GM23338 (cell line): ENCODE data around the gene HSPG2. TPM values are rescaled to one million over a fixed set of nuclear protein-coding genes. Genes with fewer than 3 reads are reported as not detected.

Experiments
- ATAC-seq: fragments of 200-7000 bp; cut with Tn5 transposase; 3 replicates; pipeline ENCODE4 v1.9.1; 2020
- DNase-seq: peaks from one replicate; pipeline ENCODE4 v3.0.0-alpha.2; 2015; ENCODE audit warnings: low spot score
- H2AFZ ChIP-seq: fragments of 200-600 bp; sonication (generic); 2 replicates; pipeline ENCODE4 v1.8.0; 2016; ENCODE audit warnings: antibody characterized with exemption, mild to moderate bottlenecking, moderate library complexity
- H3F3A ChIP-seq: fragments of 200-600 bp; sonication (generic); replicated peaks from 2 replicates; pipeline ENCODE4 v1.8.0; 2017; ENCODE audit warnings: antibody characterized with exemption, mixed run types, low read depth
- H3K27ac ChIP-seq: fragments of 200-600 bp; sonication (generic); 2 replicates; pipeline ENCODE4 v1.6.1; 2016; ENCODE audit warnings: low read depth
- H3K27me3 ChIP-seq: fragments of 200-600 bp; sonication (generic); 2 replicates; pipeline ENCODE4 v1.8.0; 2016; ENCODE audit warnings: mild to moderate bottlenecking, mixed run types, moderate library complexity; ENCODE audit not compliant: insufficient read depth
- H3K36me3 ChIP-seq: fragments of 200-600 bp; sonication (generic); 2 replicates; pipeline ENCODE4 v1.8.0; 2016; ENCODE audit warnings: mild to moderate bottlenecking; ENCODE audit not compliant: insufficient read depth
- H3K4me1 ChIP-seq: fragments of 200-600 bp; sonication (generic); 2 replicates; pipeline ENCODE4 v1.8.0; 2016; ENCODE audit warnings: mild to moderate bottlenecking, moderate library complexity; ENCODE audit not compliant: insufficient read depth
- H3K4me2 ChIP-seq: fragments of 200-600 bp; sonication (generic); 2 replicates; pipeline ENCODE4 v1.7.1; 2017; ENCODE audit warnings: mixed run types
- H3K4me3 ChIP-seq: fragments of 200-600 bp; sonication (generic); 2 replicates; pipeline ENCODE4 v1.6.1; 2016; ENCODE audit warnings: mixed run types
- H3K79me2 ChIP-seq: fragments of 200-600 bp; sonication (generic); replicated peaks from 2 replicates; pipeline ENCODE4 v1.8.0; 2017; ENCODE audit warnings: mild to moderate bottlenecking; ENCODE audit not compliant: insufficient read depth
- H3K9me2 ChIP-seq: fragments of 200-600 bp; sonication (generic); 2 replicates; pipeline ENCODE4 v1.8.0; 2017; ENCODE audit not compliant: insufficient read depth
- H4K20me1 ChIP-seq: fragments of 200-600 bp; sonication (generic); replicated peaks from 2 replicates; pipeline ENCODE4 v1.8.0; 2017; ENCODE audit warnings: mild to moderate bottlenecking; ENCODE audit not compliant: insufficient read depth
- H3K27ac Mint-ChIP-seq: 2 replicates; pipeline ENCODE4 v1.8.0; 2020; ENCODE audit warnings: inconsistent platforms, mild to moderate bottlenecking, moderate library complexity, mixed read lengths
- H3K27me3 Mint-ChIP-seq: 3 replicates; pipeline ENCODE4 v1.8.0; 2022; ENCODE audit warnings: low read depth, mild to moderate bottlenecking, moderate library complexity, mixed read lengths, inconsistent platforms; ENCODE audit not compliant: insufficient read depth, poor library complexity
- H3K36me3 Mint-ChIP-seq: 3 replicates; pipeline ENCODE4 v1.8.0; 2021; ENCODE audit warnings: low read depth, mild to moderate bottlenecking, inconsistent platforms, moderate library complexity, mixed read lengths
- H3K4me1 Mint-ChIP-seq: 3 replicates; pipeline ENCODE4 v1.8.0; 2020; ENCODE audit warnings: mild to moderate bottlenecking, inconsistent platforms, mixed read lengths
- H3K4me3 Mint-ChIP-seq: 3 replicates; pipeline ENCODE4 v1.8.0; 2021; ENCODE audit warnings: moderate library complexity, mild to moderate bottlenecking, inconsistent platforms, mixed read lengths
- H3K9me3 Mint-ChIP-seq: 3 replicates; pipeline ENCODE4 v1.8.0; 2020; ENCODE audit warnings: moderate library complexity, mild to moderate bottlenecking, inconsistent platforms, mixed read lengths
- CTCF ChIP-seq, 2 experiments: fragments of 200-600 bp in 1 of 2; sonication (generic) in 1 of 2; conservative IDR thresholded peaks; 2 replicates each; pipeline versions ENCODE4 v1.5.1 to v1.6.1; 2016 to 2017; ENCODE audit warnings: antibody characterized with exemption in 2 of 2, low read depth in 2 of 2, mild to moderate bottlenecking in 2 of 2, moderate library complexity in 1 of 2
- ETS1 ChIP-seq: IDR thresholded peaks from 2 replicates; pipeline ENCODE4 v1.6.1; 2016; ENCODE audit warnings: antibody characterized with exemption
- EZH2phosphoT487 ChIP-seq: fragments of 200-600 bp; sonication (generic); IDR thresholded peaks from one replicate; pipeline ENCODE4 v1.8.1; 2018; ENCODE audit warnings: antibody characterized with exemption; ENCODE audit not compliant: unreplicated experiment
- JUNB ChIP-seq: IDR thresholded peaks from one replicate; pipeline ENCODE4 v1.6.1; 2016; ENCODE audit warnings: antibody characterized with exemption; ENCODE audit not compliant: unreplicated experiment
- NANOG ChIP-seq: IDR thresholded peaks from 2 replicates; pipeline ENCODE4 v1.6.1; 2016; ENCODE audit warnings: antibody characterized with exemption, borderline replicate concordance
- POLR2AphosphoS5 ChIP-seq: IDR thresholded peaks from 2 replicates; pipeline ENCODE4 v1.6.1; 2016; ENCODE audit warnings: antibody characterized with exemption, low read depth
- REST ChIP-seq: IDR thresholded peaks from one replicate; pipeline ENCODE4 v1.6.1; 2018; ENCODE audit warnings: antibody characterized with exemption; ENCODE audit not compliant: unreplicated experiment
- STAT1 ChIP-seq: IDR thresholded peaks from one replicate; pipeline ENCODE4 v1.6.1; 2016; ENCODE audit warnings: antibody characterized with exemption; ENCODE audit not compliant: unreplicated experiment
- ZNF331 ChIP-seq: fragments of 250-450 bp; sonication (Bioruptor Pico); IDR thresholded peaks from 2 replicates; pipeline ENCODE4 v1.5.0; 2020; ENCODE audit warnings: low read depth, mild to moderate bottlenecking, moderate library complexity
- ZNF462 ChIP-seq: fragments of 250-450 bp; sonication (Bioruptor Pico); IDR thresholded peaks from 2 replicates; pipeline ENCODE4 v1.5.0; 2020; ENCODE audit warnings: mild to moderate bottlenecking, moderate library complexity
- polyA plus RNA-seq: library from polyadenylated mRNA; unstranded; fragments of >200 nt; fragmentation: Nextera tagmentation; extraction: Ambion mirVana; gene quantifications from 2 replicates; pipeline ENCODE4 v1.2.1, GENCODE V29; 2016
- total RNA-seq: library from RNA; depleted of rRNA; stranded (reverse); fragments of >200 nt; shearing (Covaris generic); gene quantifications from 2 replicates; pipeline ENCODE4 v1.2.3, GENCODE V29; 2014

Gene HSPG2
- total and polyA plus RNA-seq, 2 experiments from 2014 or later = 14.9 to 70.8 TPM

GRCh38 chr1:21838359-21839157 is 98.6 kb downstream of the HSPG2 start (continued):
- TF ChIP-seq ETS1 = no peak

- Mint-ChIP-seq H3K4me1 (no peaks in the 10 kb centered on the region; the same call in 2 of the 3 replicates), H3K36me3 (peaks cover 62% of the 10 kb centered on the region), H3K27ac (no peak overlapping the region), H3K9me3 (peaks cover 15% of the 10 kb centered on the region), H3K4me3 (no peak overlapping the region), H3K27me3 (peaks cover 2% of the 10 kb centered on the region)
- H3K27me3 ChIP-seq = no peaks in the 10 kb centered on the region
- DNase-seq (no peak), ATAC-seq (no peak)
- H3K27ac ChIP-seq = no peak overlapping the region
- peaks cover 6% of the 10 kb centered on the region for H3K36me3 ChIP-seq
- H3K4me2 ChIP-seq = no peak overlapping the region
- no peaks in the 10 kb centered on the region for H3F3A ChIP-seq
- no peaks in the 10 kb centered on the region for H3K9me2 ChIP-seq
- no peak overlapping the region for H3K4me3 ChIP-seq
- H3K79me2 ChIP-seq = no peaks in the 10 kb centered on the region
- H4K20me1 ChIP-seq = no peaks in the 10 kb centered on the region
- no peaks in the 10 kb centered on the region for H3K4me1 ChIP-seq
- no peak overlapping the region for H2AFZ ChIP-seq
- no peak for TF ChIP-seq EZH2phosphoT487
- no peak for TF ChIP-seq NANOG
- no peak for TF ChIP-seq POLR2AphosphoS5
- TF ChIP-seq ZNF462 (CRISPR knock-in tag) = no peak
- no peak for TF ChIP-seq CTCF (conservative IDR thresholded peaks at IDR 0.05; ENCODE audit: low read depth in 2 of 2)
- TF ChIP-seq ZNF331 (CRISPR knock-in tag) = no peak
- no peak for TF ChIP-seq ETS1
- TF ChIP-seq REST = no peak
- TF ChIP-seq JUNB = no peak
- no peak for TF ChIP-seq STAT1
These were observed 99.6 kb downstream of the HSPG2 start for GRCh38 chr1:21837476-21837875.
